ENCODE data around the gene GNA12. TPM values are rescaled to one million over a fixed set of nuclear protein-coding genes. Genes with fewer than 3 reads are reported as not detected.

GNA12 gene
- total and polyA plus RNA-seq, 10 donors: 12.3 to 64.2 (median 32.4) TPM

- DNase-seq: peak; percentile 94
- H3K27me3 ChIP-seq (replicated peaks in 1 of 7): peaks cover 0 to 18% (median 0%) of the 10 kb centered on the region in 7 donors
- H3K4me1 ChIP-seq: peaks cover 11 to 68% (median 43%) of the 10 kb centered on the region in 6 donors
- 23 to 45% (median 37%) methylated on average over 26 to 35 of the region's 35 CpGs for whole genome bisulfite sequencing, 5 donors
- no peaks in the 10 kb centered on the region for H3K36me3 ChIP-seq
- intact Hi-C loops (cut with DNase I; ENCODE audit: low total_unique reads): no loop called here
- peak; percentile 32 to 80 (median 71) for TF ChIP-seq POLR2AphosphoS5 (IDR thresholded peaks at IDR 0.05)
- TF ChIP-seq POLR2A (IDR thresholded peaks at IDR 0.05): no peak
- TF ChIP-seq CTCF (IDR thresholded peaks at IDR 0.05 in 8 of 11, conservative IDR thresholded peaks at IDR 0.05 in 3 of 11): peak; percentile 81 to 96 (median 91)
- H3K9me3 ChIP-seq: no peaks in the 10 kb centered on the region
- peak overlapping the region; percentile 11 to 80 (median 72) for H3K27ac ChIP-seq
- peak overlapping the region; percentile 0 to 64 (median 20) for H3K4me3 ChIP-seq
These were observed 134.4 kb downstream of the GNA12 start for GRCh38 chr7:2709553-2710285.

- Histone ChIP-seq H3K9me3 (no peaks in the 10 kb centered on the region), H3K36me3 (no peaks in the 10 kb centered on the region), H3K4me1 (peaks cover 11 to 60% (median 40%) of the 10 kb centered on the region in 6 donors), H3K4me3 (peak overlapping the region in 1 of 8 donors; percentile 64), H3K27me3 (replicated peaks in 1 of 7) (peaks cover 0 to 18% (median 0%) of the 10 kb centered on the region in 7 donors), H3K27ac (peak overlapping the region in 5 of 8 donors; percentile 11 to 80 (median 74))
- WGBS, 5 donors: 72 to 83% (median 81%) methylated on average over 10 to 20 of the region's 20 CpGs
- DNase-seq: no peak
- intact Hi-C loops (cut with DNase I; ENCODE audit: low total_unique reads): no loop called here
- TF ChIP-seq POLR2A (IDR thresholded peaks at IDR 0.05) (no peak), POLR2AphosphoS5 (IDR thresholded peaks at IDR 0.05) (no peak), CTCF (IDR thresholded peaks at IDR 0.05 in 8 of 11, conservative IDR thresholded peaks at IDR 0.05 in 3 of 11) (no peak)
These were observed 135.4 kb downstream of the GNA12 start for GRCh38 chr7:2708547-2709310.

- Histone ChIP-seq H3K4me1 (peaks cover 5 to 55% (median 34%) of the 10 kb centered on the region in 6 donors), H3K27ac (no peak overlapping the region), H3K4me3 (no peak overlapping the region), H3K9me3 (no peaks in the 10 kb centered on the region), H3K36me3 (no peaks in the 10 kb centered on the region), H3K27me3 (replicated peaks in 1 of 7) (peaks cover 0 to 18% (median 0%) of the 10 kb centered on the region in 7 donors)
- WGBS, 5 donors: 82 to 99% (median 85%) methylated on average over 5 to 10 of the region's 10 CpGs
- intact Hi-C loops (cut with DNase I; ENCODE audit: low total_unique reads): no loop called here
- TF ChIP-seq CTCF (IDR thresholded peaks at IDR 0.05 in 8 of 11, conservative IDR thresholded peaks at IDR 0.05 in 3 of 11): no peak
- DNase-seq: no peak
These were observed 136.1 kb downstream of the GNA12 start for GRCh38 chr7:2708041-2708440.

- H3K9me3 ChIP-seq: no peaks in the 10 kb centered on the region
- no peak overlapping the region for H3K4me3 ChIP-seq
- peaks cover 4 to 50% (median 31%) of the 10 kb centered on the region in 6 donors for H3K4me1 ChIP-seq
- peaks cover 0 to 18% (median 0%) of the 10 kb centered on the region in 7 donors for H3K27me3 ChIP-seq (replicated peaks in 1 of 7)
- no peak overlapping the region for H3K27ac ChIP-seq
- intact Hi-C loops (cut with DNase I; ENCODE audit: low total_unique reads): no loop called here
- 66 to 79% (median 74%) methylated on average over 8 of the region's 8 CpGs for WGBS, 5 donors
- TF ChIP-seq POLR2AphosphoS5 (IDR thresholded peaks at IDR 0.05) (no peak), POLR2A (IDR thresholded peaks at IDR 0.05) (no peak), CTCF (IDR thresholded peaks at IDR 0.05 in 8 of 11, conservative IDR thresholded peaks at IDR 0.05 in 3 of 11) (no peak)
- H3K36me3 ChIP-seq: no peaks in the 10 kb centered on the region
- DNase-seq: no peak
These were observed 136.6 kb downstream of the GNA12 start for GRCh38 chr7:2707481-2707880.

Measured in spleen (tissue), 11 donors.